NK-92 treated with Interleukin-12 subunit alpha and Interleukin-12 subunit beta, amount 100 ng/mL, for 24 hours (cell line): ENCODE results near the gene NOS1AP.

Source experiments
- DNase-seq: peaks from one replicate; lab custom pipeline; 2025; lab: John Stamatoyannopoulos, UW

The NOS1AP gene

DNA sequence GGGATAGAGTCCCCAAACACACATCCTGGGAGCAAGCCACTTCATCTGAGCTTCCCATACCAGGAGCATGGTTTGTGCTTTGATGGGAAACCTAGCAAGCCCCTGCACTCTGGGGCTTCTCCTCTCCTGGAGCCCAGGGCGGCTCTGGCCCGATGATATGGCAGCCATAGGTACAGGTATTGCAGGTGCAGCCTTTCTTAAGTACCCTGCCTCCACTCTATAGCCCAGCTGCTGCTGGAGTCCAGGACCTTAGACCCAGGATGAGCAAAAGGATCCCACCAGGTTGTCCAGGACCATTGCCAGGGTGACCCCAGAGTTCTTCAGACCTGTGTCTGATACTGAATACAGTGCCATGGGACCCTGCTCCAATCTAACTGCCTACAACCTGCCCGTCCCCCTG is 316.2 kb downstream of the NOS1AP start:
- no peak for DNase-seq

DNA sequence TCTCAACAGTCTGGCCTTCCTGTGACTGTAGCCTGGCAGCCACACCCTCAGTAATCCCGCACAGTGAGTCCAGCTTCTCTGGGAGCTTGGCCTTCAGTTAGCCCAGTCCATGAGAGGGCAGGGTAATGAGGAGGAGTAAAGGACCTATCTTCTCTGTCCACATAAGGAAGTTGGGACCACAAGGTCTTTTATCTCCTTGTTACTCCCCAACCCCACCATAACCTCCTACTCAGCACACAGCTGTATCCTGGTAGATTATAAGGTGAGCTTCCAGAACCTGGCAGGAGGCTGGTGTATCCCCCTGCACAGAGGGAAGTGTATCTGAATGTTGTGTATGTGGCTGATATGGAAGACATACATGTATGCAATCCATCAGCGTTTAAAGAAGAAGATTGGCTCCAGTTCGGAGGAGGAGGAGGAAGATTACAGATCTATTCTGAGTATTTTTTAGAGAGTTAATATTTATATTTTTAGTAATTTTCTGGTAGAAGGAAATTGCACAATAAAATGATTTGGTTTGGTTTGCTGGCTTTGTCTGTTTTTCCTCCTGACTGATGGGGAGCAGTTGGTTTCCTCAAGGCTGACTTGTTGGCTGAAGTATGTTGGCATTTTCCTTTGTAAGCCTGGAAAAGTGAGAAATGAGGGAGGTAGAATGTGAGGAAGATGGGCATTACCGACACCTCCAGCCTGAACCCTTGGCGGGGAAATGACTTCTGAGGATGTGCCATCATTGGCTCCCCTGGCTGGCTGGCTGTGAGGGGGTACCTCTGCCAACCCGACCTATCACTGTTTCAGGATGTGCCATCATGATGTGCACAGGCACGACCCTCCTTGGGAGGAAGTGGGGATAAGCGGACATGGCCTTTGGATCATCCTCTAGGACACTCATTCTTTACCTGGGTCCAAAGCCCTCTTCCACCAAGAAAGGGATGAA is 317.1 kb downstream of the NOS1AP start:
- no peak for DNase-seq

DNA sequence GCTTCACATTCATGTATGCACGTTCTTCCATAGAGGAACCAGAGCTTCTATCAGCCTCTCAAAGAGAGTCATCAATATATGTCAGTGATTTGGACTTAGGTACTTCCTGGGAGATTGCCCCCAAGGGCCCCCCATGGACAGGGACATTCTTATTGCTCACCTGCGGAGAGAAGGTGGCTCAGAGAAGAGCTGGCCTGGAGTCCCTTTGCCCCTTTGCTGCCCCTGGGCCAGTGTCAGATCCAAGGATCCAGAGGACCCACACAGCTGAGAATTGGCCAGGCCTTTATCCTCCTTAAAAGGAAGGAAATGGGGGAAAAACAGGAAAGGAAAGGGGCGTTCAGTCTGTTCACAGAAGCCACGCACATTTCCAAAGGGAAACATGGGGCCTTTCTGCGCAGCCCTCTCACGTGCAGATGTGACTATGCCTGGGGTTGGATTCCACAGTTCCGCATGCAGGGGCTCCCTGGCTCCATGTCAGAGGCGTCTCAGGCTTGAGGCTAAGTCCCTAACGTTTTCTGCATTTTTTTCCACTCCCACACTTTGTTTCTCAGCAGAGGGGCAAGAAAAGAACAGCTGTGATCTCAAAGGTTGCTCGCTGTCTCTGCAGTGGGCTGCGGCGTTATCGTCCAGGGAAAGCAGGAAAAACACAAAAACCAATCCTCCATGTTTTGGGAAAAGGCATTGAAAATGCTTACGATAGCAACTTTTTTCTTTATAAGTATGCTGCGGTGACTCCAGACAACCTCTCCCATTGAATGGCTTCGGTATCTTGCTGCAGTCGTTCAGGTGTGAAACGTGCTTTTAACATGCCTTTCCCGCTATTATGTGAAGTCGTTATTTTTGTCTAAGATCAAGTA is 318.0 kb downstream of the NOS1AP start:
- DNase-seq: no peak

DNA sequence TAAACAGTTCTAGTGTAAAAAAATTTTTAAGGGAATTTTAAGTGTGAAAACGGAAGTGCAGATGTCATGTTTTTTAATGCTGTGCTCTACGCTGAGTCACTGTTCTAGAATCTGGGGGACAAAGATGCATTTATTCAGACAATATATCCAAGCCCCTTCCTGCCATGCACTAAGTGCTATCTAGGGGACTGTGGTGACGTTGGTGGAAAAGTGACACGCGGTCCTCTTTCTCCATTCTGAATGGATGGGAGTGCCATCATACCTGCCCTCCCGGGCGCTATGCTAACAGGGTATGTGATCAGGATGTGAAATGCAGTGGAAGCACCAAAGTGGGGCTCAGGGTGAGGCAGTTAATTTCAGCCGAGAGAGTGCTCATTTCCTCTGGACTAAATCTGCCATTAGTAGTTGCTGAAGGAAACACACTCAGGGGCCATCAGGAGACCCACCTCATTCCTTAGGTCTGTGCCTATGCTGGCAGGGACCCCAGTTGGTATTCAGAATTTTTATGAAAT is 318.6 kb downstream of the NOS1AP start:
- no peak for DNase-seq

DNA sequence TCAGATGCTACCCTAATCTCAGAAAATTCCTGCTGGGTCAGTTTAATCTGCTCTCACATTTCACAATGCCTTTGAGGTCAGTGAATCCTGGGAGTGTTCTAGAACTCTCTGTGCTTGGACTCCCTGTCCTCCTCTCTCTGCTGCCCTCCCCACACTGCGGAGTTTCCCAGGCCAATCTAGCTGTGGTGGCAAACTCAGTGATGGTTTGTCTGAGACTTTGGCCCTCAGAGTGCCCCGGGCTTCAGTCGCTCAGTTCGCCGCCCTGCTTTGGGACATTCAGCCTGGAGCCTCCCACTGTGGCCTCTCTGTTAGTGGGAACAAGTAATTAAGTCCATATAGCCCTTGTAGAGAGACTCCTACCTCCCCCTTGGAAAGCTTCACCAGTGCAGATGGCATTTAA is 319.1 kb downstream of the NOS1AP start:
- DNase-seq: no peak

DNA sequence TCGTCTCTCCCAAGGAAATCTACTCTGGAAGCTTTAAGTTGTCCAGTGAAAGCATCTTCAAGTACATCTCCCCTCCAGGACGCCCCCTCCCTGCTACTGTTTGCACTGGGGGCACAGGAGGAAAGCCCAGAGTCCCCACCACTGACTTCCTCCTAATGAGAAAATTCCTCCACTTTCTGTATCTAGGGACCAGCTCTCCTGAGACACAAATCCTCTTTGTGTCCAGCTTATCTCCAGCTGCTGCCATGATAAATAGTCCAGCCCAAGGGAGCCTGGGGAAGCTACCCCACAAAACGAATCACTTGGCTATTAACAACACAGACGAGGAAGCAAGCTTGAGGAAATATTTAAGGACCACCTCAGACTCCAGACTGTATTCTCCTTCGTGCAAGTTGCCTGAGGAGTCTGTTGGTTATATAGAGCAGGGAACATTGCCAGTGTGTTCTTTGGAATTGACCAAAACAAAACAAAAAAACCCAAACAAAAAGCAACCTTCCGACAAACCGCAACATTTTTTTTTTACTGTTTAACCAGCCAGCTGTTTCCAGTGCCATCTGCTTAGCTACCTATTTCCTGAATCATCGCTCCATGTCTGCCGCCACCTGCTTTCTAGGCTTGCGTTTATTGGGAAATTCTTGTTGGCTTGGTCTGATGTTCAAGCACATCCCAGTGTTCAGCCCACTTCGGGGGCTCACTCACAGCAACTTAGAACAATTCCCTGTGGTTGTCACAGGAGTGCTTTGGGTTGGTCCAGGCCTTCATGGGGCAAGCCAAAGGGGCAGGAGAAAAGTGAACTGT is 319.7 kb downstream of the NOS1AP start:
- DNase-seq: no peak

DNA sequence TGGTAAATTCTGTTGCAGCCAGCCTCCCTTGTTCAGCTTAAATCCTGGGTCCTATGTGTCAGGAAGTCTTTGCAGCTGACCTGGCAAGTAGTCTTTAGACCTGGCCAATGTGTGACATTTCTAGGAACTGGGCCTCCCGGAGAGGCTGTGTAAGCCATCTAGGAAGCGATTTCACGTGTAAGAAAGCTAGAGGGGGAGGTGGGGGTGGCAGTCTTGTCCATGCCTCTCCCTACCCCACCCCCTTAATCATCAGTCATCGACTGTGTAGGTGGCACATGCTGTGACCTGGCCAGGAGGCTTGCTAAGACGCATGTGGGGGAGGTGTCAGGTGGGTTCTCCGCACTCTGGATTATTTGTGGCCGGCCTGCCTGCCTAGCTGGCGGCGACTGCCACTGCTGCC is 320.5 kb downstream of the NOS1AP start:
- DNase-seq: no peak

DNA sequence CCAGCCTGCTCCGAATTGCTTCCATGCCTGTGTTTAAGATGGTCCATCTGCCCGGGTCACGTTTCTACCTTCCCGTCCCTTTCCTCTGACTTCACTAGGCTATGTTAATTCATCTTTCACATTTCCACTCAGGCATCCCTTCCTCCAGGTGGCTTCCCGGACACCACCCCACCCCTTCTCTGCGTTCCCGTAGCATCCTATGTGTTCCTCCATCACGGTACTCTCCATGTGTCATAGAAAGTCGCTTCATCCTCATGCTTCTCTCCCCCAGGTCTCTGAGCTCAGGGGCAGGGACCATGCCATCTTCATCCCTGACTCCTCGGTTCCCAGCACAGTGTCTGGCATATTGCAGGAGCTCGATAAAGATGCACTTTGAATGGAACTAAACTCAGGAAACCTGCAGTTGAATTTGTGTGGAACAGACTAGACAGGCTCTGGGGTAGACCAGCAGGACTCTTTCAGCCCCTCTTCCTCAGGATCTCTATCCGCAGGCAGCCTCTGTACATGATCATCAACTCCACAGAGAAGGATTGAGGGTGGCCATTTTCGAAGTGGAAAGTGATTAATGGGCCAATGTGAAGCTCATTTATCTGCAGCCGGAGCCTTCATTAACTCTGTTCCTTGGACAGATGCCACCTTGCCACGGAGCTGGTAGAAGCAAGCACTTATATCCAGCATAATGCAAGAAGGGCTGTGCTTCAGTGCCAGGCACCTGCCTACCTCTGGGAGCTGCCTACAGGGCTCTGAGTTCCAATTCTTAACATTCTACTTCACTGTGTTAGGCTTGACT is 321.1 kb downstream of the NOS1AP start:
- no peak for DNase-seq

DNA sequence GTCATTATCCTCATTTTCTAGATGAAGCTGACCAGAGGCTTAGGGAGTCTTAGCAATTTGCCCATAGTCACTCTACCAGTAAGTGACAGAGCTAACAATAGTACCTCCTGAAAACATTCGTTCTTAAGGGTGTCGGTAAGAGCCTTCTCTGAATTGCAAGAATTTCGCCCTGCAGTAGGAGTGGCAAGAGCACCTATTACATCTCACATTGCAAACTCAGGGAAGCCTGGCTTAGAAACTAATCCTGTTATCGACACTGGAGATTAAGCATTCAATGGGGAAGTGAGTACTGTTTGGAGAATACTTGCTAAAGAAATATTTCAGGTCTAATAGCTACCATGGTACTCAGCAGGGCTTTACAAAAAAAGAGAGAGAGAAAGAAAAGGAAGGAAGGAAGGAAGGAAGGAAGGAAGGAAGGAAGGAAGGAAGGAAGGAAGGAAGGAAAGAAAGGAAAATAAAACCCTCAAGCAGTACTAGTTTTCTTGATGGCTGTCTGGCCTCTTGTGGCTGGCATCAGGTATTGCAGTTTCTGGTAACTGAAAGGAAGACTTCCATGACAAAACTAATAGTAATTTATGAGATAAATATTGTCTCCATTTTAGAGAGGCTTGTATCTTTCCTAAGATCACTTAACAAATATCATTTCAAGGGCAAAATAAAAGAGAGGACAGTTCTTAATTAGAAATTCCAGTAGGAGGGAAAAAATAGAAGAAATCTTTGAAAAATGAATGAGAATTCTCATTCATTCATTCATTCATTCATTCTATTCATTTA is 322.5 kb downstream of the NOS1AP start:
- no peak for DNase-seq

DNA sequence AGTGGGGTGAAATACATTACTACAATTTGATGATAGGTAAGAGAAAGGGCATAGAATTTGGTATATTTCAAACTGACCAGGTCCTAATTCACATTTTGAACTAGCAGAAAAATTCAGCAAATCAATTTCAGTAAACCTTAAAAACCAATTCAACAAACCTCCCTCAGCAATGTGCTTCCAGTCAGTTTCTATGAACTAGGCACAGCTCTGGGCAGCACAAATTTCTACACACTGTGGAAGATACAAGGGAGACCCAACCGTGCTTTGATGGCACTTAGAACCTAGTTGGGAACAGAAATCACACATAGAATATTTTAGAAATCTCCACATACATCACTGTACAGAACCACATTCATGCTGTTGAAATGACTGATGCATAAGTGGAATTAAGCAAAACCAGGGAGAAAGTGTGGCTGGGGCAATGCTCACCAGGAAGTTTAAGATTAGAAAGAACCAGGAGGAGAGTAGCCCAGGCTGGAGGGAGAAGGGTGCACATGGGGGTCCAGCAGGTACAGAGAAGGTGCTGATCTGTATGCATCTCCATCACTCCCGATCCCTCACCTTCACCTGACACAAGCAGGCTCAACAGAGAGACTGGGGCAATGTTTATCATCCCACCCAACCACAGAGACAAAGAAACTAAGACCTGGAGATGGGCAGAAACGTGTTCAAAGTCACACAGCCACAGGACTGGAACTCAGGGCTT is 326.9 kb downstream of the NOS1AP start:
- no peak for DNase-seq

DNA sequence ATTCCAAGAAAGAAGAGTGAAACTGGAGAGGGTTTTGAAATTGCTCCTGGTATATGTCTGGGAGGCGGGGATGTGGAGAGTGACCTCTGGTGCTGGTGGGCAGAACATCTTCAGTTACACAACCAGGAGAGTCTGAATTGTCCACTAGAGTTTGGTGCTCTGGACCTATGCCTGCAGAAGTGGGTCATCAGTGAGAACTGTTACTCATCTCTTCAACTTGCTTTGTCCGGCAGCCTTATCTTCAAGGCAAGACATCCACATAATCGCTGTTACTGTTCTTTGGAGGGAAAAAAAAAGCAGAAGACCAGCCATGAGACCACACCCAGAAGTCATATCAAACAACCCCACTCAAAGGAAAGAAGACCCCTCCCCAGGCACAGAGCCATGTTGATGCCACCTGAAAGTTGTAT is 327.6 kb downstream of the NOS1AP start:
- no peak for DNase-seq

DNA sequence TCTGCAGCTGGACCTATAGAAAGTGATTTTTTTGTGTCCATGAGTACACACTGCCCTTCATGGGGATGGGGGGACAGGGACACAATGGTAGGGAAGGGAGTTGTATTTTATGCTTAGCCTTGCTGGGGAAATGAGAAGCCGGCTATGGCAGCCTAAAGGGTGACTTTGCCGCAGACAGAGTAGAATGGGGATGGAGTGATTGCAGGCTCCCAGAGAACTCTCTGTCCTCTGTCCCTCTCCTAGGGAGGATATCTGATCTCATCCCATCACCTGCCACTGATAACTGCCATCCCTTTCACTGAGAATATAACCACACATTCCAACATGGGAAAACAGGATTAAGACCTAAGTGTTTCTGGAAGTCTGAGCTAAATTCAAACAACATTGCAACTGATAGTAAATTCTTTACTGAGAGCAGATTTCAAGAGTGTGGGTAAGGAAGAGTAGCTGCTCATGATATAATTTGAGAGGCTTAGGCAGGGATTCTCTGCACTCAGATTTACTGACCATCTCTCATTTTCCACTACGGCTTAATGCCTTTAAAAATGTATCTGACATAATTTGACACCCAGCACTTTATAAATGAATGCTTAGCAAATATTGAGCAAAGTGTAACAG is 328.6 kb downstream of the NOS1AP start:
- DNase-seq: no peak

DNA sequence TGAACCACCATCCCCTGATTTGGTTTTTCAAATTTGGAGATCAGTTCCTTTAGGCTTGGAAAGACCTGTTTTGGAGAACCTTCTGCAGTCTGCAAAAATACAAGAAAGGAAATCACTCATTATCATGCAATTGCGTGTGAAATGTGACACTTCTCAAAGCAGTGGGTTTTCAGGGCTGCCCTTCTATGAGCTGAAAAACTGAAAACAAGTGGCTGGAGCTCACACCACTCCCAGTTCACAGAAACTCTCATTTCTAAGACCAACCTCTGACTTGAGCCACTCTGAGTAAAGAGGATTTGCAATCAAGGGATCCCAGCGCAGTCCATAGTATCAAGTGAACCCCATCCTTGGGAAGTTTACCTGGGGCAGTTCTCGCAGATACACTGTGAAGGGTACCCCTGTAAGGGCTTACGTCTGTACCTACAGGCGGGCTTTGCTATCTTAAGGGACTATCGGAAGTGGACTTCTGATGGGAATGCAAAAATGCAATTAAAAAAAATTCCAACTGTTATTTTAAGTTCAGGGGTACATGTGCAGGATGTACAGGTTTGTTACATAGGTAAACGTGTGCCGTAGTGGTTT is 329.6 kb downstream of the NOS1AP start:
- DNase-seq: no peak

DNA sequence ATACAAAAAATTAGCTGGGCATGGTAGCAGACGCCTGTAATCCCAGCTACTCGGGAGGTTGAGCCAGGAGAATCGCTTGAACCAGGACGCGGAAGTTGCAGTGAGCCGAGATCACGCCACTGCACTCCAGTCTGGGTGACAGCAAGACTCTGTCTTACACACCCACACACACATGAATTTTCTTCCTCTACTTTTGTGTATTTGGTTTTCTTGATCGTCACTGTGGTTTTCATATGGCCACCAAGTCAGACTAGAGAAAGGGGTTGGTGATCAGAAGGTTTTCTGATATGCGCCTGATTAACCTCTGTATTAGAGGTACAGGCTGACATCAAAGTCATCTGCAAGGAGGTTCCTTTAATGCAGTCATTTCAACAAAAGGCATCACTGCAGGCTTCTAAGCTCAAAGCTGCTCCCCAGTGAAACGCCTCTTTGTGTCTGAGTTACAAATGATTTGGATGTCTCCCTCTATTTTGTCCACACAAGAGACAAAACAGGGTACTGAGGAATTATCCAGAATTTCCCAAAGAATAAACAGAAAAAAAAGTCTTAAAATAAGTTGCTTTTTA is 331.4 kb downstream of the NOS1AP start:
- no peak for DNase-seq

DNA sequence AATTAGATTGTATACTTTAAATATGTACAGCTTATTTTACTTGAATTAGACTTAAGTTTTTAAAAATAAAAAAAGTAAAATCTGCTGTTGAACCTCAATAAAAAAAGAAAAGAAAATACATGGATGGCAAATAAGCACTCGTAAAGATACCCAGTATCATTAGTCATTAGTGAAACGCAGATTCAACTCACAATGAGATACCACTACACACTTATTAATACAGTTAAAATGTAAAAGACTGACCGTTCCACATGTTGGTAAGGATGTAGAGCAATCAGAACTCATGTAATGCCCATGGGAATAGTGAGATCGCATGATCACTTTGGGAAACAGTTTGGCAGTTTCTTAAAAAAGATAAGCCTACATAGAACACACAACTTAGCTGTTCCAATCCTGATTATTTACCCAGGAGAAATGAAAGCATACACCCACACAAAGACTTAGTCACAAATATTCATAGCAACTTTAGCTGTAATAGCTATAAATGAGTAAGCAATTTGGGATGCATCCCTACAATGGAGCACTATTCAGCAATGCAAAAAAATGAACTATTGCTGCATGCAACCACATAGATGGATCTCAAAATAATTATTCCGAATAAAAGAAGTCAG is 335.2 kb downstream of the NOS1AP start:
- no peak for DNase-seq

DNA sequence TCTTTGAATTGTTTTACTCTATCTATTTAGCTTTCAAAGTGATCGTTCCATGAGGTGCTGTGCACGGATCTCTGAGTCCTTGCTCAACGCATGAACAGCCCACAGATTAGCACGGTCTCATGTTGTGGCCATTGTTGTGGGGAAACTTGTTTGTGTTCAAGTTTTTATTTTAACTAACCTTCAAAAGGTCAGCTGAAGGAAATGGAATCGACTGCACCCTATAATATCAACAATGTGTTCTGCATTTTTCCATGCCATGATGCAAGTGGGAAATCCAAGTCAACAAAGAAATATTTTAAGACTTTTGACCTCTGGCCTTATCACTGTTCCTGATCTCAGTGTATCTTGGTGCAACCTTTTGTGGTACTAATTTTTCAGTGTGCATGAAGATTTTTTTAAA is 336.3 kb downstream of the NOS1AP start:
- no peak for DNase-seq

DNA sequence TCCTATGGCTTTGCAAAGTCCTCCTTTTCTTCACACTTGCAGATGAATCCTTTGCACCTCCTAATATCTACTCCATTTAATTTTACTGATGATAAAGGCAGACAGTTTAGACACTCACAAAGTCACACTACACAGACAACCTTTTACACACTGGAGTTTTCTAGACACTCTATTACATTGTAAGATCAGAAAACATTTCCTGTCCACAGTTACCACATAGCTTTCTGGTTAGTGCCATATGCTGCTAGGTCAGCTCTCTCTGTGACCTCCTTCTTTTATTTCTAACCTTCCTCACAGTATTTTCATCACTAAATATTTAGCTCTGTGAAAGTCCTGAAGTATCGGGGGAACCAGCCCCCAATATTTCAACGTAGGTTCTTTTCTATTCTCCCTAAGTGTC is 337.3 kb downstream of the NOS1AP start:
- no peak for DNase-seq

DNA sequence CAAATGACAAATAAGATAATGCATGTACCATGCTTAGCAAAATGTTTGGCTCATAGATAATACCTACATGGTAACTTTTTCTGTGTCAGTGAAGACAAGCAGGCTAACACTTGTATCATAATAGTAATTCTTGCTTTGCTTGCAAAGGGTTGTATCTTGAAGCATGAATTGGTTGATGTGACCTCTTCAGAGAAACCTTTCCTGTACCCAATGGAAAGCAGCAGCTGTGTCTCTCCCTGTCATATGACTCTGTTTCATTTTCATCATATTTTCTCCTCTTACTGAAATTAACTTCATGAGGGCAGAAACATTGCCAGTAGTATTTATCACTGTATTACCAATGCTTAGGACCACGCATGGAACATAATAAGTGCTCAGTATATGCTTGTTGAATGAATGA is 338.0 kb downstream of the NOS1AP start:
- DNase-seq: no peak
